ENCODE measurements around the gene LRRC75B.

Gene LRRC75B

GRCh38 chr22:24587251-24587650 is 5.6 kb downstream of the LRRC75B start:
- DNase-seq (ENCODE audit: low read depth in 2 of 2, low spot score in 1 of 2): no peak

- DNase-seq (ENCODE audit: low read depth in 2 of 2, low spot score in 1 of 2): no peak
Observed at GRCh38 chr22:24585927-24586546, 6.8 kb downstream of the LRRC75B start.

GRCh38 chr22:24585461-24585860 is 7.4 kb downstream of the LRRC75B start:
- DNase-seq (ENCODE audit: low read depth in 2 of 2, low spot score in 1 of 2): no peak

- no peak for DNase-seq (ENCODE audit: low read depth in 2 of 2, low spot score in 1 of 2)
Observed at GRCh38 chr22:24584871-24585411, 7.9 kb downstream of the LRRC75B start.

GRCh38 chr22:24584166-24584790 is 8.6 kb downstream of the LRRC75B start:
- DNase-seq (ENCODE audit: low read depth in 2 of 2, low spot score in 1 of 2): no peak

- DNase-seq (ENCODE audit: low read depth in 2 of 2, low spot score in 1 of 2): no peak
Observed at GRCh38 chr22:24583221-24584165, 9.4 kb downstream of the LRRC75B start.

- no peak for DNase-seq (ENCODE audit: low read depth in 2 of 2, low spot score in 1 of 2)
Observed at GRCh38 chr22:24582056-24582814, 10.6 kb downstream of the LRRC75B start.

GRCh38 chr22:24580276-24580675 is 12.6 kb downstream of the LRRC75B start:
- no peak for DNase-seq (ENCODE audit: low read depth in 2 of 2, low spot score in 1 of 2)

- DNase-seq (ENCODE audit: low read depth in 2 of 2, low spot score in 1 of 2): no peak
Observed at GRCh38 chr22:24579258-24579601, 13.6 kb downstream of the LRRC75B start.

- DNase-seq (ENCODE audit: low read depth in 2 of 2, low spot score in 1 of 2): no peak
Observed at GRCh38 chr22:24578355-24579257, 14.3 kb downstream of the LRRC75B start.

GRCh38 chr22:24576778-24577177 is 16.1 kb downstream of the LRRC75B start:
- DNase-seq (ENCODE audit: low read depth in 2 of 2, low spot score in 1 of 2): no peak

GRCh38 chr22:24571266-24571665 is 21.6 kb downstream of the LRRC75B start:
- no peak for DNase-seq (ENCODE audit: low read depth in 2 of 2, low spot score in 1 of 2)

GRCh38 chr22:24567668-24568067 is 25.2 kb downstream of the LRRC75B start:
- no peak for DNase-seq (ENCODE audit: low read depth in 2 of 2, low spot score in 1 of 2)

- no peak for DNase-seq (ENCODE audit: low read depth in 2 of 2, low spot score in 1 of 2)
Observed at GRCh38 chr22:24566899-24567511, 25.9 kb downstream of the LRRC75B start.

GRCh38 chr22:24565077-24565476 is 27.8 kb downstream of the LRRC75B start:
- DNase-seq (ENCODE audit: low read depth in 2 of 2, low spot score in 1 of 2): no peak

- DNase-seq (ENCODE audit: low read depth in 2 of 2, low spot score in 1 of 2): no peak
Observed at GRCh38 chr22:24564376-24565058, 28.4 kb downstream of the LRRC75B start.

- no peak for DNase-seq (ENCODE audit: low read depth in 2 of 2, low spot score in 1 of 2)
Observed at GRCh38 chr22:24563246-24563645, 29.6 kb downstream of the LRRC75B start.

- DNase-seq (ENCODE audit: low read depth in 2 of 2, low spot score in 1 of 2): no peak
Observed at GRCh38 chr22:24559471-24559870, 33.4 kb downstream of the LRRC75B start.
